ENCODE data around the gene WIPF1.

GRCh38 chr2:174585657-174586252 is 11.8 kb downstream of the WIPF1 start:
- TF ChIP-seq, protein P1, sequence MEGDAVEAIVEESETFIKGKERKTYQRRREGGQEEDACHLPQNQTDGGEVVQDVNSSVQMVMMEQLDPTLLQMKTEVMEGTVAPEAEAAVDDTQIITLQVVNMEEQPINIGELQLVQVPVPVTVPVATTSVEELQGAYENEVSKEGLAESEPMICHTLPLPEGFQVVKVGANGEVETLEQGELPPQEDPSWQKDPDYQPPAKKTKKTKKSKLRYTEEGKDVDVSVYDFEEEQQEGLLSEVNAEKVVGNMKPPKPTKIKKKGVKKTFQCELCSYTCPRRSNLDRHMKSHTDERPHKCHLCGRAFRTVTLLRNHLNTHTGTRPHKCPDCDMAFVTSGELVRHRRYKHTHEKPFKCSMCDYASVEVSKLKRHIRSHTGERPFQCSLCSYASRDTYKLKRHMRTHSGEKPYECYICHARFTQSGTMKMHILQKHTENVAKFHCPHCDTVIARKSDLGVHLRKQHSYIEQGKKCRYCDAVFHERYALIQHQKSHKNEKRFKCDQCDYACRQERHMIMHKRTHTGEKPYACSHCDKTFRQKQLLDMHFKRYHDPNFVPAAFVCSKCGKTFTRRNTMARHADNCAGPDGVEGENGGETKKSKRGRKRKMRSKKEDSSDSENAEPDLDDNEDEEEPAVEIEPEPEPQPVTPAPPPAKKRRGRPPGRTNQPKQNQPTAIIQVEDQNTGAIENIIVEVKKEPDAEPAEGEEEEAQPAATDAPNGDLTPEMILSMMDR (IDR thresholded peaks at IDR 0.05; ENCODE audit: extremely low read depth in 1 of 2, insufficient read depth in 1 of 2, low read depth in 1 of 2, low read length in 2 of 2): no peak
- TF ChIP-seq POLR2A (IDR thresholded peaks at IDR 0.05; ENCODE audit: low read depth, low read length): no peak
- TF ChIP-seq MYC (IDR thresholded peaks at IDR 0.05; ENCODE audit: low read depth, low read length): no peak
- no peak for TF ChIP-seq POLR2AphosphoS5 (IDR thresholded peaks at IDR 0.05; ENCODE audit: insufficient read depth, low read depth, low read length)
- TF ChIP-seq EZH2 (IDR thresholded peaks at IDR 0.05; ENCODE audit: borderline replicate concordance, low read depth, low read length, severe bottlenecking): no peak
- TF ChIP-seq JUN (IDR thresholded peaks at IDR 0.05; ENCODE audit: borderline replicate concordance, insufficient read depth, insufficient read length, low read depth): no peak
- no peak for TF ChIP-seq FOS (IDR thresholded peaks at IDR 0.05; ENCODE audit: borderline replicate concordance, insufficient read depth, low read length)
- TF ChIP-seq, protein P2, sequence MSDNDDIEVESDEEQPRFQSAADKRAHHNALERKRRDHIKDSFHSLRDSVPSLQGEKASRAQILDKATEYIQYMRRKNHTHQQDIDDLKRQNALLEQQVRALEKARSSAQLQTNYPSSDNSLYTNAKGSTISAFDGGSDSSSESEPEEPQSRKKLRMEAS (IDR thresholded peaks at IDR 0.05; ENCODE audit: insufficient read depth, insufficient read length): no peak

Measured in endothelial cell of umbilical vein (primary cell).